Keratinocyte (primary cell): ENCODE results near the gene ENPP3.

Experiments
- CTCF ChIP-seq, 3 experiments: IDR thresholded peaks in 1 of 3; conservative IDR thresholded peaks in 1 of 3; optimal IDR thresholded peaks in 1 of 3; 2 replicates in 2 of 3; 3 replicates in 1 of 3; pipeline versions ENCODE3 to v1.5.1; 2011; ENCODE audit warnings: low read length in 3 of 3, mild to moderate bottlenecking in 3 of 3, moderate library complexity in 2 of 3, control low read depth in 1 of 3, inconsistent platforms in 1 of 3; ENCODE audit not compliant: insufficient read depth in 2 of 3; ENCODE audit errors: extremely low read depth in 1 of 3
- EZH2 ChIP-seq: IDR thresholded peaks from one replicate; pipeline ENCODE4 v1.6.1; 2012; ENCODE audit warnings: inconsistent platforms, mild to moderate bottlenecking, low read length, moderate library complexity

- TF ChIP-seq CTCF (optimal IDR thresholded peaks at IDR 0.05 in 1 of 3, IDR thresholded peaks at IDR 0.05 in 1 of 3, conservative IDR thresholded peaks at IDR 0.05 in 1 of 3; ENCODE audit: extremely low read depth in 1 of 3, insufficient read depth in 2 of 3, low read length in 3 of 3) (no peak), EZH2 (no peak)
These were observed 4.5 kb downstream of the ENPP3 start for GRCh38 chr6:131641554-131641953.
